ENCODE data around the gene ACVR2B.

ACVR2B gene

DNA sequence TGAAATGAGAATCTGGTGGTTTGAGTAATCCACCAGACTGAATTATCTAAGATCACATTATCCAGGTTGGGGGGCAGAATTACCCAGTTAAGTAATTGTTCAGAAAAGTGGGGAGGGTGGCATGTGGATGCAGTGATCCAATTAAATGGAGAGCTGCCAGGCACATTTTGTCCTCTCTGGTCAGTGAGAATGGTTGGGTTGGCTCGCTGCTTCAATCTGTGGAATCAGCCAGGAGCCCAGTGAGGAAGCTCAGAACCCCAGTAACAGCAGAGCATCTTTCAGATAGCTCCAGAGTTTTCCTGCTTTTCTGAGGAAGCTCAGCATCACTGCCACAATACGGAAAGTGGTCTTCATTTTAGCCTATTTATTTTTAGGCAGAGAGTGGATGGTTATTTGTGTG lies 36.1 kb downstream of the ACVR2B start:
- Histone ChIP-seq H3K4me1 (ENCODE audit: insufficient read depth, poor library complexity, severe bottlenecking) (no peaks in the 10 kb centered on the region), H3K9me3 (ENCODE audit: severe bottlenecking) (no peaks in the 10 kb centered on the region), H3K27me3 (ENCODE audit: insufficient read depth, poor library complexity, severe bottlenecking) (no peaks in the 10 kb centered on the region), H3K36me3 (ENCODE audit: low read depth) (0 out of 2 replicates have a peak, but pooled peaks cover 3% of the 10 kb centered on the region), H3K4me3 (ENCODE audit: severe bottlenecking) (no peak overlapping the region), H3K27ac (ENCODE audit: poor library complexity, severe bottlenecking) (no peak overlapping the region)
- DNase-seq (ENCODE audit: low spot score) (no peak), ATAC-seq (ENCODE audit: low read depth) (no peak)
- TF ChIP-seq, protein P1, sequence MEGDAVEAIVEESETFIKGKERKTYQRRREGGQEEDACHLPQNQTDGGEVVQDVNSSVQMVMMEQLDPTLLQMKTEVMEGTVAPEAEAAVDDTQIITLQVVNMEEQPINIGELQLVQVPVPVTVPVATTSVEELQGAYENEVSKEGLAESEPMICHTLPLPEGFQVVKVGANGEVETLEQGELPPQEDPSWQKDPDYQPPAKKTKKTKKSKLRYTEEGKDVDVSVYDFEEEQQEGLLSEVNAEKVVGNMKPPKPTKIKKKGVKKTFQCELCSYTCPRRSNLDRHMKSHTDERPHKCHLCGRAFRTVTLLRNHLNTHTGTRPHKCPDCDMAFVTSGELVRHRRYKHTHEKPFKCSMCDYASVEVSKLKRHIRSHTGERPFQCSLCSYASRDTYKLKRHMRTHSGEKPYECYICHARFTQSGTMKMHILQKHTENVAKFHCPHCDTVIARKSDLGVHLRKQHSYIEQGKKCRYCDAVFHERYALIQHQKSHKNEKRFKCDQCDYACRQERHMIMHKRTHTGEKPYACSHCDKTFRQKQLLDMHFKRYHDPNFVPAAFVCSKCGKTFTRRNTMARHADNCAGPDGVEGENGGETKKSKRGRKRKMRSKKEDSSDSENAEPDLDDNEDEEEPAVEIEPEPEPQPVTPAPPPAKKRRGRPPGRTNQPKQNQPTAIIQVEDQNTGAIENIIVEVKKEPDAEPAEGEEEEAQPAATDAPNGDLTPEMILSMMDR (IDR thresholded peaks at IDR 0.05; ENCODE audit: poor library complexity, severe bottlenecking): no peak

DNA sequence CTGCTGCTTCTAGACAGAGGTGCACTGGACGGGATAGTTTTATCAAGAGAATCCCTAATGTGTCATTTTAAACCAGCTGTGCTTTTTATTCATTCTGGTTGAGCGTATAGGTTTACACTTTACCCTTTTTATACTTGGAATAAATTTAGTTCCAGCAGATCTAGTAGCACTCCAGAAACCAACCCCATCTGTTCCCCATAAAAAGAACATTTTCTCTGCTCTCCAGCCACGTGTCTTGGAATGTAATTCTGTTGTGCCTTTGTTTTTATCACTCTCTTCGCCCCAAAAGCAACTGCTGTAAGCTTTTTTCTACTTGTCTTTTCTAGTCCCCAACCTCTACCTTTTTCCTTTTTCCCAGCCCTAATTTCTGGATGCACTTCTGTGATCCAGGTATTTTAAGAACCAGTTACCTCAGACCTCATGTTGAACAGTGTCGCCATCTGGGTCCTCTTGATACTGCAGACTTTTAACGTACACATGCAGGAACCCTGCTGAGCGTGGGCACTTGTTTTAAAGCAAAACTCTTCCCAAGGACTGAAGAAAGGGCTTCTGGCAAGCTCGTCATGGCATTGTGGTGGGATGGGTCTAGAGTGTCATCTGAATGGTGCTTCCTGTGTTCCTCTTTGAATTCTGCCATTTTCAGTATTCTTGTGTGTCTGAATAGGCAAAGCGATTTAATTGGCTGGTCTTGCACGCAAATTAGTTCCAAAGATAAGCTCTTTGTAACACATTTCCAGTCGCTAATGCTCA lies 36.8 kb downstream of the ACVR2B start:
- no peak for ATAC-seq (ENCODE audit: low read depth)
- H3K27me3 ChIP-seq (ENCODE audit: insufficient read depth, poor library complexity, severe bottlenecking): no peaks in the 10 kb centered on the region
- H3K4me1 ChIP-seq (ENCODE audit: insufficient read depth, poor library complexity, severe bottlenecking): no peaks in the 10 kb centered on the region
- H3K36me3 ChIP-seq (ENCODE audit: low read depth): no peaks in the 10 kb centered on the region
- TF ChIP-seq, protein P1 (IDR thresholded peaks at IDR 0.05; ENCODE audit: poor library complexity, severe bottlenecking): no peak
- H3K4me3 ChIP-seq (ENCODE audit: severe bottlenecking): no peak overlapping the region
- no peak for DNase-seq (ENCODE audit: low spot score)
- H3K27ac ChIP-seq (ENCODE audit: poor library complexity, severe bottlenecking): no peak overlapping the region
- H3K9me3 ChIP-seq (ENCODE audit: severe bottlenecking): no peaks in the 10 kb centered on the region

DNA sequence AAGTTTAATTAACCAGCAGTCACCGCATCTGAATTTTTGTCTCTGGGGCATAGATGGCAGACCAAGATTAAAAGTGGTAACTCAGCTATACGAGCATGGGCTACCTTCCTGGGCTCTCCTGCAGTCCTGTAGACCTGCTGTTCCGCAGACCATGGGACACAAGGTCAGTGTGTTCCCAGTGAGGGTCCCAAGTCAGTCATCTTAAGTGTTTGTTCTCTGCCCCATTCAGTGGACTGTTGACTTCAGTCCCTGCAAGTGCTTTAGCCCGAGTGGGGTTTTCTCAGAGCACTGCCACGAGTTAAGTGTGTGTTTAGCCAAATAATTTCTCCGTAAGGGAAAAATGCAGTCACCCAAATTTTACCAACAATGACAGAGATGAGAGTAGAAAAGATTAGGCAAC lies 37.5 kb downstream of the ACVR2B start:
- no peak overlapping the region for H3K27ac ChIP-seq (ENCODE audit: poor library complexity, severe bottlenecking)
- H3K36me3 ChIP-seq (ENCODE audit: low read depth): no peaks in the 10 kb centered on the region
- H3K9me3 ChIP-seq (ENCODE audit: severe bottlenecking): no peaks in the 10 kb centered on the region
- no peaks in the 10 kb centered on the region for H3K4me1 ChIP-seq (ENCODE audit: insufficient read depth, poor library complexity, severe bottlenecking)
- TF ChIP-seq, protein P1 (IDR thresholded peaks at IDR 0.05; ENCODE audit: poor library complexity, severe bottlenecking): no peak
- H3K4me3 ChIP-seq (ENCODE audit: severe bottlenecking): no peak overlapping the region
- DNase-seq (ENCODE audit: low spot score): no peak
- no peaks in the 10 kb centered on the region for H3K27me3 ChIP-seq (ENCODE audit: insufficient read depth, poor library complexity, severe bottlenecking)
- ATAC-seq (ENCODE audit: low read depth): no peak

DNA sequence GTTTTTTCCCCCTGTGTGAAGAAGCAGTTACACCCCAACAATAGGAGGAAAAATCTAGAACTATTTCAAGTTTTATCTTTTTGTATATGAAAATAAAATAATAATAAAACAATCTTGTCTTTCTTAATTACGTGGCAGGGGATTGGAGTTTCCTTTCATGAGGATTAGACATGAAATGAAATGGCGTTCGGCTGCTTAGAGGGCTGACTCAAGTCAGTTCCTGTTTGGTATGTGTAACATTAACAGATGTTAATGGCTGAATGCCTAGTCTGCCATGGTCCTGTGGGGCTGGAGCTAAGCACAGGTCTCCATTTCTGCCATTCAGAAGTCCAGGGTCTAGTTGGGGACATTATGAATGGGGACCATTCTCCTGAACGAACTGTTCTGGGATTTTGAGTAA lies 39.3 kb downstream of the ACVR2B start:
- Histone ChIP-seq H3K27ac (ENCODE audit: poor library complexity, severe bottlenecking) (no peak overlapping the region), H3K27me3 (ENCODE audit: insufficient read depth, poor library complexity, severe bottlenecking) (no peaks in the 10 kb centered on the region), H3K36me3 (ENCODE audit: low read depth) (peaks cover 6% of the 10 kb centered on the region), H3K4me3 (ENCODE audit: severe bottlenecking) (no peak overlapping the region), H3K4me1 (ENCODE audit: insufficient read depth, poor library complexity, severe bottlenecking) (peaks cover 5% of the 10 kb centered on the region), H3K9me3 (ENCODE audit: severe bottlenecking) (no peaks in the 10 kb centered on the region)
- DNase-seq (ENCODE audit: low spot score) (no peak), ATAC-seq (ENCODE audit: low read depth) (no peak)
- TF ChIP-seq, protein P1 (IDR thresholded peaks at IDR 0.05; ENCODE audit: poor library complexity, severe bottlenecking): no peak
